Esophagus (tissue), 2 donors: ENCODE results near the gene HOMER2. TPM values are rescaled to one million over a fixed set of nuclear protein-coding genes. Genes with fewer than 3 reads are reported as not detected.
A peak's percentile ranks its signal among the peaks of the same experiment; 100 is the strongest.

Experiments used
- H3K27ac ChIP-seq, 2 donors: one replicate each; pipeline ENCODE4 v1.5.1; 2013; ENCODE audit warnings: low read depth in 2 of 2, mild to moderate bottlenecking in 2 of 2, inconsistent platforms in 1 of 2, low read length in 1 of 2, moderate library complexity in 1 of 2
- H3K27me3 ChIP-seq, 2 donors: one replicate each; pipeline ENCODE4 v1.6.1; 2013; ENCODE audit warnings: low read length in 2 of 2, control low read depth in 1 of 2, mild to moderate bottlenecking in 1 of 2; ENCODE audit not compliant: insufficient read depth in 2 of 2, control insufficient read depth in 1 of 2
- H3K36me3 ChIP-seq, 2 donors: one replicate each; pipeline ENCODE4 v1.6.1; 2013; ENCODE audit warnings: low read length in 1 of 2; ENCODE audit not compliant: control insufficient read depth in 2 of 2, insufficient read depth in 2 of 2
- H3K4me1 ChIP-seq, 2 donors: one replicate each; pipeline ENCODE4 v1.6.1; 2013; ENCODE audit warnings: low read length in 1 of 2; ENCODE audit not compliant: control insufficient read depth in 2 of 2, insufficient read depth in 2 of 2
- H3K4me3 ChIP-seq, 2 donors: one replicate each; pipeline ENCODE4 v1.5.1; 2013; ENCODE audit warnings: low read length in 2 of 2, mild to moderate bottlenecking in 2 of 2, low read depth in 1 of 2, moderate library complexity in 1 of 2
- H3K9me3 ChIP-seq, 2 donors: one replicate each; pipeline ENCODE4 v1.6.1; 2013; ENCODE audit warnings: mild to moderate bottlenecking in 2 of 2, low read depth in 1 of 2, low read length in 1 of 2, moderate library complexity in 1 of 2; ENCODE audit not compliant: control insufficient read depth in 2 of 2, insufficient read depth in 1 of 2
- WGBS, 2 donors: extraction: QIAGEN DNeasy Blood & Tissue Kit; methylation state at CpG; one replicate each; pipeline ENCODE4 v1.1.7; 2013; 5-methylcytosine and 5-hydroxymethylcytosine counted together
- polyA plus RNA-seq, 2 donors: library from polyadenylated mRNA; stranded (reverse); fragments of 200-250 nt; gene quantifications; one replicate each; pipeline ENCODE4 v1.2.3, GENCODE V29; 2013
- donor health status: healthy with polysubstance abuse.
- donor health status: Bipolar disorder and iron deficiency.

The HOMER2 gene
- polyA plus RNA-seq, 2 donors: 13.8 to 23.0 TPM

DNA sequence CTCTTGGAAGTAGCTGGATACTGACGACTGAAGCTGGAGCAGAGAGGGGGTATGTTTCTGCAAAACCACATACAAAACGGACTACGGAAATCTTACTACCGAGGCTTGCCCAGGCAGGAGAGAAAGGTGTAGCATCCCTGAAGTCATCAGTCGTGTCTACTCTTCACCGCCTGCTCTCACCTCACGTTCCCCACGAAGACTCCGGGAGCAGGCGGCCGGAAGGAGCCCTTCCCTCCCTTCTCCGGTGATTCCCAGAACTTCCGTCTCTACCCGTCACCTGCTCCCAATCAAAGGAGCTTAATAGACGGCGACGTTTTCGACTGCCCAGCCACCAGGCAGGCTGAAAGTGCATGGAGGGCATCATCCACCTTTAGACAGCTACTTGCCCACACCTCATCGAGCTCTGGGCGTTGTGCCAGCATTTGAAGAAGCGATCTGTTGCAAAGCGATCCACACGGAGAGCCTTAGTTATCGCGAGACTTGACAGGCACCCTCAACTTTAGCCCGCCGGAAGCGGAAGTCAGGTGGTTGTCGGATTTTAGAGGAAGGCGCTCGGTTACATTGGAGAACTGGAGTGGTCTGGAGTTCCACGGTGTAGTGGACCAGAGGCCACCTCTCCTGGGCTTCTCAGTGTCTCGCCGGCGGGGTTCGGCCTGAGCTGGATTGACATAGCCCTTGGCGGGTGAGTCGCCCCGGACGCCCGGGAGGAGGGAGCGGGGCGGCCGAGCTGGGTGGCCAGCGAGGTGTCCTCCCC is 33.3 kb upstream of the HOMER2 start, which contains the start of gene RAMAC:
Gene RAMAC (plus strand): TSS at position 523 of the 754 bp plus-strand sequence. CDS start 2,809 bp downstream, outside the sequence.
- Histone ChIP-seq H3K36me3 (no peaks in the 10 kb centered on the region), H3K27me3 (no peaks in the 10 kb centered on the region)
- 2% methylated on average over 41 to 45 of the region's 45 CpGs for WGBS, 2 donors

DNA sequence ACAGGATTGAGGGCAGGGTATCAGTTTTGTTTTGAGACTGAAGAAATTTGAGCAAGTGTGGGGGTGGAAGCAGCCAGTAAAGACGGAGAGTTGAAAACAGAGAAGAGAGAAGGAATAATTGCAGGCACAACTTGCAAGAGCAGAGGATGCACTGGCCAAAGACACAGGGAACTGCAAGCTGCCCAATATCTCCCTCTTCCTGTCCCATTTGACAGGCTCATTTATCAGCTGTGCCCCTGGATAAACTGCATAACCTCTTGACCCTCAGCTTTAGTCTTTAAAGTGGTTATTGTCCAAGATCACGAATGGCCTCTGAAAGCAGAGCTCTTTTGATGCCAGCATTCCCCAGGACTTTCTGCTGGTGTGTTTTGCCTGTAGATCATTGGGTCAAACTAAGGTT is 28.5 kb upstream of the HOMER2 start:
- H3K27ac ChIP-seq: no peak overlapping the region
- no peaks in the 10 kb centered on the region for H3K27me3 ChIP-seq
- no peaks in the 10 kb centered on the region for H3K36me3 ChIP-seq
- WGBS, 2 donors: 54 to 65% methylated on average over 2 of the region's 2 CpGs
- peaks cover 0 to 5% of the 10 kb centered on the region in 2 donors for H3K4me1 ChIP-seq
- no peak overlapping the region for H3K4me3 ChIP-seq
- no peaks in the 10 kb centered on the region for H3K9me3 ChIP-seq

More for the DNA sequence above, 33.3 kb upstream of the HOMER2 start, which contains the start of gene RAMAC:
- Histone ChIP-seq H3K9me3 (no peaks in the 10 kb centered on the region), H3K27ac (peak within 1 kb of the TSS; percentile 47 to 90), H3K4me1 (peaks cover 0 to 5% of the 10 kb centered on the region in 2 donors), H3K4me3 (peak within 1 kb of the TSS; percentile 82 to 99)

DNA sequence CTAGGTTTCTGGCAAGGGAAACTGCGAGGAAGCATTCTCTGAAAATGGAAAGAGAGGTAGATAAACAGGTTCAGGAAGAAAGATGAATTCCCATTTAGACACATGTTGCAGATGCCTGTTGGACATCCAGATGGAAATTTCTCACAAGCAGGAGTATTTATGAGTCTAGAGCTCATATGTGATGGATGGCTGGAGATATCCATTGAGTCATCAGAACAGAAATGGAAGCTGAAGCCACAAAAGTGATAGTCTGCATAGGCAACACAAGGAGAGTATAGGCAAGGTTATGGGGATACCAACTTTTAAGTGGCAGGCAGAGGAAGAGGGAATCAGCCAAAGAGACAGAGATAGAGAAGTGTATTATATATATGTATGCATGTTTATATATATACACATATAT is 27.2 kb upstream of the HOMER2 start:
- Histone ChIP-seq H3K27me3 (no peaks in the 10 kb centered on the region), H3K4me1 (no peaks in the 10 kb centered on the region), H3K27ac (no peak overlapping the region), H3K9me3 (no peaks in the 10 kb centered on the region), H3K36me3 (no peaks in the 10 kb centered on the region), H3K4me3 (no peak overlapping the region)
- 93% methylated on average over 1 of the region's 1 CpG for WGBS, 2 donors

DNA sequence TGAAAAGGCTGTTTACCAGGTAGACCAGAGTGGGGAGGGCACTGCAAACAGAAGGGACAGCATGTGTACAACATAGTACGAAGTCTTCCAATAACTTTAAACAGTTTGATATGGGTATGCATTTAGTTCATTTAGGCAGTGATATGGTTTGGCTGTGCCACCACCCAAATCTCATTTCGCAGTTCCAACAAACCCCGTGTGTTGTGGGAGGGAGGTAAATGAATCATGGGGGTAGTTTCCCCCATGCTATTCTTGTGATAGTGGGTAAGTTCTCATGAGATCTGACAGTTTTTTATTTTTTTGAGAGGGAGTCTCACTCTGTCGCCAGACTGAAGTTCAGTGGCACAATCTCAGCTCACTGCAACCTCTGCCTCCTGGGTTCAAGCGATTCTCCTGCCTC is 25.9 kb upstream of the HOMER2 start:
- no peak overlapping the region for H3K27ac ChIP-seq
- H3K9me3 ChIP-seq: no peaks in the 10 kb centered on the region
- no peaks in the 10 kb centered on the region for H3K27me3 ChIP-seq
- no peaks in the 10 kb centered on the region for H3K36me3 ChIP-seq
- H3K4me1 ChIP-seq: no peaks in the 10 kb centered on the region
- no peak overlapping the region for H3K4me3 ChIP-seq
- 91 to 93% methylated on average over 5 of the region's 5 CpGs for WGBS, 2 donors

DNA sequence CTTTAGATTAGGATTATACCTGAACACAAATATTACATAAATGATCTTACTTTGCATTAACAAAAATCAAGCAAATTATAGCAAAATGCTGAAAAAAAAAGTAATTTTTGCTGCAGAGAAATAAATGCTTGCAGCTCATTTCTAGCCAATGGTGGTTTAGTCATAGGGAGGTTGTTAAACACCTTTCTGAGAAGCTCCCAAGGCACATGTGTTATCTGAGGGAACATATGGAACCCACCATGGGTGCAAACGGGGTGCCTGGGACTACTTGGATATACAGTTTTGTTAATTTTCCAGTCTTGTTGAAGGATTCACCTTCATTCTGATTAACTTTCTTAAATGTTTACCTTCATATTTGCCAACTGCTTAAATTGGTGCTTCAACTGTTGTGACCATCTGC is 24.6 kb upstream of the HOMER2 start:
- no peaks in the 10 kb centered on the region for H3K4me1 ChIP-seq
- H3K27me3 ChIP-seq: no peaks in the 10 kb centered on the region
- 85 to 95% methylated on average over 1 of the region's 1 CpG for WGBS, 2 donors
- H3K4me3 ChIP-seq: no peak overlapping the region
- no peaks in the 10 kb centered on the region for H3K9me3 ChIP-seq
- no peaks in the 10 kb centered on the region for H3K36me3 ChIP-seq
- H3K27ac ChIP-seq: no peak overlapping the region

DNA sequence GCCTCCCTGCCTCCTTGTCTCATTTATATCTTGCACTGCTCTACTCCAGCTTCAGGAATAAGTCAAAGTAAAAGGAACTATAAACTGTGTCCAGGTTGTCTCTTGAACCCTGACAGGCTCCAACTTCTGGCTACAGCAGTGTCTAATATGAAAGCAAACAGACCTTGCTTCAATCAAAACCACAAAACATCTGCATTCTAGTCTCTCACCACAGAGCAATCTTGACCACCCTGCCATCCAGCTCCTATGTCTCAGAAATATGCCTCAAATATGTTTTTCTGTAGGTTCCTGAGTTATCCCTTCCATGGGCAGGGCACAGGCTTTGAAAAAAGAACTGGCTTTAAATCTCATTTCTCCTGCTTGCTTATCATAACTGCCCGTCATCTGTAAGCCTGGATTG is 20.5 kb upstream of the HOMER2 start:
- 85 to 92% methylated on average over 1 of the region's 1 CpG for WGBS, 2 donors
- no peaks in the 10 kb centered on the region for H3K36me3 ChIP-seq
- no peak overlapping the region for H3K27ac ChIP-seq
- H3K4me1 ChIP-seq: no peaks in the 10 kb centered on the region
- no peaks in the 10 kb centered on the region for H3K27me3 ChIP-seq
- H3K4me3 ChIP-seq: no peak overlapping the region
- H3K9me3 ChIP-seq: no peaks in the 10 kb centered on the region

DNA sequence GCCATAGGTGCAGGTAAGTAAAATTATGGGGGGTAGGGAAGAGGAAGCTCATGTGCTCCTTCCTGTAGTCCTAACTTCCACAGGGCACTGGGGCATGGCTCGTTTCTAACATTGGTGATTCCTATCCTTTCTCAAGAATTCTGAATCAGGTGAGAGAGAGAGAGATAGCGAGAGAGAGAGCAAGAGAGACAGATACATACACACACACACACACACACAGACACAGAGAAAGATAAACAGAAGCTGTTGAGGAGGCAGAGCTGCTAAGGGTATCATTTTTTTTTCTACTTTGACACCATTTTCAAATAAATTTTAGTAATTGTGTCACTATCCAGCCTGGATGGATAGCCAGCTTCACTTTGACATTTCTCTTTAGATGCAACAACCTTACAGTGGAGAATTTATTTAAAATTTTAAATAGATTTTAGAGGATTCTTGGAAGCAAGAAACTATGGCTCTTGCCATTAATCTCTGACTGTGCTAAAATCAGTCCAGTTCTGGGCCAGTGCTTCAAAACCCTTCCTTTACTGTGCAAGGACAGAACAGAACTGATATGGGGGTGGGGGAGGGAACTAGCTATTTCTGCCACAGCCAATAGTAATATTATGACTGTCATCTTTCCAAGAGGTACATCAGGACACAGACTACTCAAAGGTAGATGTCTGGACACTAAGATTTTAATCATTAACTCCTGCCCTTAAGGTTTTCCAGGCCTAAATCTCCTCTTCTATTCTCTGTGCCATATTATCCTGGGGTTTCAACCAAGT is 18.9 kb upstream of the HOMER2 start:
- Histone ChIP-seq H3K4me1 (no peaks in the 10 kb centered on the region), H3K36me3 (no peaks in the 10 kb centered on the region), H3K27ac (no peak overlapping the region), H3K4me3 (no peak overlapping the region), H3K27me3 (no peaks in the 10 kb centered on the region), H3K9me3 (no peaks in the 10 kb centered on the region)
- WGBS, 2 donors: 68 to 84% methylated on average over 2 of the region's 2 CpGs

DNA sequence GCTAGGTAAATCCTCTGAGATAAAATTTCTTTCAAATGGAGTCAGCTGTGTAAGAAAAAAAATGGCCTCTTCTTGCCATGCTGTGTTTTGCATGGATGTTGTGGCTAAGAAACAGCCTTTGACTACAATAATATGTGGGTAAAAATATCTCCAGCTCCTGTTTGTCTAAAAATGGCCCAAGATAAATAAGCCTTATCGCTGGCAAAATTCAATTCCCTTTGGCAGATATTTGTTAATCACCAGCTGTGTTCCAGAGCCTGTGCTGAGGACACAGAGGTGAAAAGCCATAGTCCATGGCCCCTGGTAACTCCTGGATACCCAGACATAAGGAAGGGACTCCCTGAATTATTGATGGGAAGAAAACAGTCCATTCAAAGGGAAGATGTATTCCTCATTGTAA is 18.2 kb upstream of the HOMER2 start:
- H3K4me3 ChIP-seq: no peak overlapping the region
- H3K4me1 ChIP-seq: no peaks in the 10 kb centered on the region
- 40 to 49% methylated on average over 1 of the region's 1 CpG for WGBS, 2 donors
- no peak overlapping the region for H3K27ac ChIP-seq
- no peaks in the 10 kb centered on the region for H3K27me3 ChIP-seq
- no peaks in the 10 kb centered on the region for H3K36me3 ChIP-seq
- H3K9me3 ChIP-seq: no peaks in the 10 kb centered on the region

DNA sequence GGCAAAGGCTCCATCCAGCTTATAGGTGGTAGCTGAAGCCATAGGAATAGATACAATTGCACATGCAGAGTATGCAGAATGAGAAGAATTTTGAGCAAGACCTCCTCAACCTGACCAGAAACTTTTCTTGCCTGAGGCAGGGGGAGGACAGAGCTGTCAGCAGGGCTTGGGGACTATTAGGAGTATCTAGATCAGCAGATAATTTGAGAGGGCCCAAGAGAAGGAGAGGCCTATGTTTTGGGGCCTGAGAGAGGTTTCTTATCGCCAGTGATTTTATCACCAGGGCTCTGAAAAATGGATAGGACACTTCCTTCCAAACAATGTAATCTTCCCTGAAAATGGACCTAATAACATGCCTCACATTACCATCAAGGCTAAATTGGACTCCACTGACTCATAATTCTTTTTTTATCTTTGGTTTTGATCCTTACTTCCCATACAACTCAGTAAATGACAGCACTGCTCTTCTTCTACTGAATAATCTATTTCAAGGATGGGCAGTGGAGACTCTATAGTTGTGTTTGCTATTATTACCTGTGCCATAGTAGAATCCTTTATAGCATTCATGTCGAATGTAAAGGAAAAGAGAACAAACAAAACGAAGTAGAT is 17.7 kb upstream of the HOMER2 start:
- Histone ChIP-seq H3K36me3 (no peaks in the 10 kb centered on the region), H3K9me3 (no peaks in the 10 kb centered on the region), H3K4me1 (no peaks in the 10 kb centered on the region), H3K27me3 (no peaks in the 10 kb centered on the region), H3K4me3 (no peak overlapping the region), H3K27ac (no peak overlapping the region)
- 56 to 57% methylated on average over 3 of the region's 3 CpGs for WGBS, 2 donors
